Memory B cell (primary cell): Measurements from ENCODE around the gene ENO4.

Source experiments
- ATAC-seq: fragments of 150-1000 bp; cut with Tn5 transposase; 2 replicates; pipeline ENCODE4 v1.10.0; 2021; ENCODE audit warnings: low read depth, mild to moderate bottlenecking, moderate library complexity
- DNase-seq, 2 donors: peaks; one replicate each; pipeline ENCODE4 v3.0.0; 2022; ENCODE audit warnings: low spot score in 2 of 2
- H3K27ac Mint-ChIP-seq: one replicate; pipeline ENCODE4 v1.8.0; 2022; ENCODE audit warnings: mild to moderate bottlenecking, moderate library complexity, mixed read lengths
- H3K27me3 Mint-ChIP-seq: one replicate; pipeline ENCODE4 v1.8.0; 2022; ENCODE audit warnings: mixed read lengths
- H3K36me3 Mint-ChIP-seq: one replicate; pipeline ENCODE4 v1.8.0; 2022; ENCODE audit warnings: mild to moderate bottlenecking, mixed read lengths
- H3K4me1 Mint-ChIP-seq: one replicate; pipeline ENCODE4 v1.8.0; 2022; ENCODE audit warnings: mixed read lengths
- H3K4me3 Mint-ChIP-seq: one replicate; pipeline ENCODE4 v1.8.0; 2022; ENCODE audit warnings: mild to moderate bottlenecking, moderate library complexity, mixed read lengths
- H3K9me3 Mint-ChIP-seq: one replicate; pipeline ENCODE4 v1.8.0; 2022; ENCODE audit warnings: mixed read lengths

The ENO4 gene, protein sequence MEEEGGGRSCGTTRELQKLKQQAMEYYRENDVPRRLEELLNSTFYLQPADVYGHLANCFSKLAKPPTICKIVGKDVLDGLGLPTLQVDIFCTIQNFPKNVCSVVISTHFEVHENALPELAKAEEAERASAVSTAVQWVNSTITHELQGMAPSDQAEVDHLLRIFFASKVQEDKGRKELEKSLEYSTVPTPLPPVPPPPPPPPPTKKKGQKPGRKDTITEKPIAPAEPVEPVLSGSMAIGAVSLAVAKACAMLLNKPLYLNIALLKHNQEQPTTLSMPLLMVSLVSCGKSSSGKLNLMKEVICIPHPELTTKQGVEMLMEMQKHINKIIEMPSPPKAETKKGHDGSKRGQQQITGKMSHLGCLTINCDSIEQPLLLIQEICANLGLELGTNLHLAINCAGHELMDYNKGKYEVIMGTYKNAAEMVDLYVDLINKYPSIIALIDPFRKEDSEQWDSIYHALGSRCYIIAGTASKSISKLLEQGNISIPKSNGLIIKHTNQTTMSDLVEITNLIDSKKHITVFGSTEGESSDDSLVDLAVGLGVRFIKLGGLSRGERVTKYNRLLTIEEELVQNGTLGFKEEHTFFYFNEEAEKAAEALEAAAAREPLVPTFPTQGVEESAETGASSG

DNA sequence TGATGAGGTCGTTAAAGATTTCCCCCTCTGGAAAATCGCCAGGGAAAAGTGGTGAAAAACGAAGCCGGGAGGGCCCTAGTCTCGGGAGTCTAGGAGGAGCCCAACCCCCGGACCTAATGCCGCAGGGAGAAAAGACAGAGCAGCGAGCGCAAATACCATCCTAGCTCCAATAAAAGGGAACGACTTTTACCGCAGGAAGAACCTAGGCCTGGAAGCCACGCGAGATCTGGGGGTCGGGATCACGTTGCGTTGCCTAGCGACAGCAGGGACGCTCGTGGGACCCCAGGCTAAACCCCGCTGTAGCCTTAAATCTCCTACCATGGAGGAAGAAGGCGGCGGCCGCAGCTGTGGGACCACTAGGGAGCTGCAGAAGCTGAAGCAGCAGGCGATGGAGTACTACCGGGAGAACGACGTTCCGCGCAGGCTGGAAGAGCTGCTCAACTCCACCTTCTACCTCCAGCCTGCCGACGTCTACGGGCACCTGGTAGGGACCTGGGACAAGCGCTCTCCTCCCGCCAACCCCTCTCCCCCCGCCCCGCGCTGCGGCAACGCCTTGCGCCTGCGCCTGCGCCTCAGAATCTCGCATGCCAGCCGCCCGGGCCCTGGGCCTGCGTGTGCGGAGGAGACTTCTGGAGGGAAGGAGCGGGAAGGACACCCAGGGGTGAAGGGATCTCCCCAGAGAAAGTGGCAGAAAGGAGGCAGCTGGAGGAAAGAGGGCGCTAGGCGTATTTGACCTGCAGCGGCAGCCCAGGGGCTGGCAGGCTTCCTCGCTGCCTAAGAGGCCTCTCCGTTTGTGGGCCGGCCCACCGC, at the start of gene ENO4:
ENO4 (plus strand) TSS at position 252 of the 810 bp plus-strand sequence; CDS start at position 320, 68 bp downstream.
- Mint-ChIP-seq H3K4me1 (peaks cover 36% of the 10 kb centered on the region), H3K4me3 (peak within 1 kb of the TSS; percentile 81), H3K36me3 (peaks cover 2% of the 10 kb centered on the region), H3K9me3 (no peaks in the 10 kb centered on the region), H3K27me3 (no peaks in the 10 kb centered on the region), H3K27ac (peak within 1 kb of the TSS; percentile 97)
- peak; percentile 52 to 61 for DNase-seq
- ATAC-seq, result peak; percentile 40

DNA sequence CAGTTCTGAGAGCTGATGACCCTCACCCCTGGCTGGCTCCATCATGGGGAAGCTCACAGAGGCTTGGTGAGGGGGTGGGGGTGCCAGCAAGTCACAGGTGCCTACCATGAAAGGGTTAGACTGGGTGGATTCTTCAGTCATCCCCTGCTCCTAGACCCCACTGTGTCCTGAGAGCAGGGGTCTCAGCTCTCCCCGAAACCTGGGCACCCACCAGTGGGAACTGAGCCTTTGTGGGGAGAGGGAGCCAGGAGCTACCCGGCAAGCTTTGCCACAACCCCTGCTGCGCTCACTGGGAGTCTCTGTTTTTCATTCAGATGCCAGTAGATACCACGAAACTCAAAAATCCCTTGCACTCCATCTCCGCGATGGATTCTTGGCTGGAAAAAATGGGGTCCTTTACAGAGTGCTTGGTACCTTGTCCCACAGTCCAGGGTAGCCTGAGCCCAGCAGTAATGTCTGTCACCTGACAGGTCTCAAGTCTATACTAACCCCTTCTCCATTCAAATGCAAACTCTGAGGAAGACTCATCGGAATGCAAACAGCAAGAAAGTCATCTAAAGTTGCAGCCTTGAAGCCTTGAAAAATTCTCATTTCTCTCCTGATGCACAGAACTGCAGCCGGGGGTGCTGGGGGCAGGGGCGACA, 48.9 kb upstream of the ENO4 start:
- DNase-seq, result no peak
- Mint-ChIP-seq H3K27ac (no peak overlapping the region), H3K27me3 (peaks cover 15% of the 10 kb centered on the region), H3K4me1 (no peaks in the 10 kb centered on the region), H3K4me3 (no peak overlapping the region), H3K9me3 (no peaks in the 10 kb centered on the region), H3K36me3 (no peaks in the 10 kb centered on the region)
- ATAC-seq, result no peak

DNA sequence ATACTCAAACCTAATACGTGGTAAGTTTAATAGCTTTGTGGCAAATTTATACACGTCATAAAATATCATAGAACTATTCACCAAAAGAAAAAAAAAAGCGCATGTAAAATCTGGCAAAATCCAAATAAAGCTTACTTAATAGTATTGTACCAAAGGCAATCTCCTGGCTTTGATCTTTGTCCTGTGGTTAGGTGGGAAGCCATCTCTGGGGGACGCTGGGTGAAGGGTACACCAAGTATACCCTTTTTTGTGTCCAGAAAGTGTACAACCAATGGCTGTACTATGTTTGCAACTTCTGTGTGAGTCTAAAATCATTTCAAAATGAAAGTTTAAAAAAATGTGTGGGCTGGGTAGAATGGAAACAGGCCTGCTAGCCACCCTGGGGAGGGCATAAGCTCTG, 47.6 kb upstream of the ENO4 start:
- no peak overlapping the region for H3K27ac Mint-ChIP-seq
- DNase-seq, result no peak
- no peaks in the 10 kb centered on the region for H3K9me3 Mint-ChIP-seq
- no peaks in the 10 kb centered on the region for H3K36me3 Mint-ChIP-seq
- ATAC-seq, result no peak
- no peaks in the 10 kb centered on the region for H3K4me1 Mint-ChIP-seq
- H3K27me3 Mint-ChIP-seq, result peaks cover 15% of the 10 kb centered on the region
- H3K4me3 Mint-ChIP-seq, result no peak overlapping the region

DNA sequence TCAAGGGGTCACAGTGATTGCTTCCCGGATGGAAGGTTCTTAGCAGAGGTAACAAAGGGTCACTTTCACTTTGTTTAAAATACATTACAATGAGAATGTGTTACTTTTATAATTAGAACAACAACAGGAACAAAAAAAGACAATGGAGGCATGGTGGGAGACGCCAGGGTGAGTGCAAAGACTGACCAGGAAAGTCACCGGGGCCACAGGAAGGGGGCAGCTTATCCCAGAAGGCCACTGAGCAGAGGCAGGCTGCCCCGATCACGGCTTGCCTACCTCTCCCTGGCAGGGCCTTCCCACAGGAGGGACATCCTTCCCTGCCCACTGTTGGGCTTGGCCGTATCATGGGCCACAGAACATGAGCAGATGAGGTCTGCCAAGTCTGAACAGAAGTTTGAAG, 46.8 kb upstream of the ENO4 start:
- no peaks in the 10 kb centered on the region for H3K9me3 Mint-ChIP-seq
- ATAC-seq (no peak), DNase-seq (no peak)
- H3K36me3 Mint-ChIP-seq, result no peaks in the 10 kb centered on the region
- no peak overlapping the region for H3K27ac Mint-ChIP-seq
- H3K27me3 Mint-ChIP-seq, result peaks cover 17% of the 10 kb centered on the region
- no peaks in the 10 kb centered on the region for H3K4me1 Mint-ChIP-seq
- no peak overlapping the region for H3K4me3 Mint-ChIP-seq

DNA sequence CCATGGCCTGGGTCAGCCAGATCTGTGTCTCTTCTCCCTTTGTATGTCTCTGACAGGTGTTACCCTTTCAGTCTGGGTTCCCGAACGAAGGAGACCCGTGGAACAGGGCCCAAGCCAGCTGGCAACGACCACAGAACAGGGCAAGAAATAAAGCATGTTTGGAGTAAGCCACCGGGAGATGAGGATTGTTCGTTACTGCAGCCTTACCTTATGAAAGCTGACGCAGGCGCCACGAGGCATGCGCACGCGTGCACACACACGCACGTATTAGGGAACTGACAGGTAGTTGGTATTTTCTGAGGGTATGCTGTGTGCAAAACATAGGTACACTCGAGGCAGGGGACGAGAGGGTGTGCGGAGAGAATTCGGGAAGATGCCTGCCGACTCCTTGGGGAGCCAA, 46.4 kb upstream of the ENO4 start:
- Mint-ChIP-seq H3K27me3 (peaks cover 13% of the 10 kb centered on the region), H3K4me3 (no peak overlapping the region), H3K4me1 (no peaks in the 10 kb centered on the region), H3K9me3 (no peaks in the 10 kb centered on the region), H3K27ac (no peak overlapping the region), H3K36me3 (no peaks in the 10 kb centered on the region)
- DNase-seq (no peak), ATAC-seq (no peak)

DNA sequence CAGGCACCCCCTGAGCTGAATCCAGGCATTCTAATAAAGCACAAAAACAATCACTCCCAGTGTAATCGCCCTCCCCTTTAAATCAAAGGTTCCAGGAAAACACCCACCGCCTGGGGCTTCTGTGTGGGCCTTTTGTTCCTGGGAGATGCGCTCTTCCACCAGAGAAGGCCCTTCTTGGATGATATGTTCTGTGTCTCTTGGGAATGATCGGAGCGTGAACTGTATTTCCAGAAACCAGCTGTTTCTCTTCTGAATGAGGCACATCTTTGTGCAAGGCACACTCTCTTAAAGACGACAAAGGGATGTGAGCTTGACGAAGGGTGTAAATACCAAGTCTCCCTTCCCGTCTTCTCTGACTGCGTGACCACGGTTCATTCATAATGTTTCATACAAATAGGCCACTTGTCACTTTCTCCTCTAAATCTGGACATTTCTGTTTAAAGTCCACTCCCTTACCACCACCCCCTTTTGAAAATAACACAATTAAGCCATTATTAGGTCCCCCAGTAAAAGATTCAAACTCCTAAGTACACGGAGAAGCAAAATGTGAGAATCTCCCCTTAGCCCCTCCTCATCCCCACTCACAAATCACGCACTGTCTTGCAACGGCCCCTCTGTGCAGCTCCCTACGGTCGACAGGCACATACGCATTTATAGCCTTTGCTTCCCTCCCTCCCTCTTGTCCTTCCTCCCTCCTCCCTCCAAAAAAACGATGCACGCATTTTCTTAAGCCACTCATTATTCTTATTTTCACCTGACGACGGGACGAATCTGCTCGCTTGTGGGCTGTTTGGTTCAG, 45.6 kb upstream of the ENO4 start:
- H3K27ac Mint-ChIP-seq, result no peak overlapping the region
- H3K27me3 Mint-ChIP-seq, result peaks cover 12% of the 10 kb centered on the region
- H3K4me3 Mint-ChIP-seq, result no peak overlapping the region
- H3K4me1 Mint-ChIP-seq, result no peaks in the 10 kb centered on the region
- no peaks in the 10 kb centered on the region for H3K9me3 Mint-ChIP-seq
- ATAC-seq (no peak), DNase-seq (no peak)
- no peaks in the 10 kb centered on the region for H3K36me3 Mint-ChIP-seq

DNA sequence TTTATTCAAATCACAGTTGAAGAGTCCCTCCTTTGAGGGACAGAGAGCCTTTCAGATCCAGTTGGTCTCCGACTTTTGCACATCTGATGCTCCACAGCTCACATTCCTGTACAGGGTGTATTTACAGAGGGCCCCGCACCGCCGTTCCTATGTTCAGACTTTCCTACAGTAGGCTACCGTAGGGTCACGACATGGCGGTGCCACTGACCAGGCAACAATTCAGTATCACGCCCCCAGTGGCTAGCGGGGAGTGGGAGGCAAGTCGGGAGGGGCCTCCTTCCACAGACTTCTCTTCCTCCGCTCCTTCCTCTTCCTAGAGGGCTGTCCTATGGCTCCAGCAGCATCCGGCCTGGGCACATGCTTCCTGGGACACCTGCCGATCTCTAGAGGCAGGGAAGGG, 40.6 kb upstream of the ENO4 start:
- Mint-ChIP-seq H3K27me3 (peaks cover 10% of the 10 kb centered on the region), H3K4me3 (no peak overlapping the region), H3K4me1 (no peaks in the 10 kb centered on the region), H3K27ac (no peak overlapping the region), H3K9me3 (no peaks in the 10 kb centered on the region), H3K36me3 (no peaks in the 10 kb centered on the region)
- ATAC-seq, result no peak
- DNase-seq, result no peak

DNA sequence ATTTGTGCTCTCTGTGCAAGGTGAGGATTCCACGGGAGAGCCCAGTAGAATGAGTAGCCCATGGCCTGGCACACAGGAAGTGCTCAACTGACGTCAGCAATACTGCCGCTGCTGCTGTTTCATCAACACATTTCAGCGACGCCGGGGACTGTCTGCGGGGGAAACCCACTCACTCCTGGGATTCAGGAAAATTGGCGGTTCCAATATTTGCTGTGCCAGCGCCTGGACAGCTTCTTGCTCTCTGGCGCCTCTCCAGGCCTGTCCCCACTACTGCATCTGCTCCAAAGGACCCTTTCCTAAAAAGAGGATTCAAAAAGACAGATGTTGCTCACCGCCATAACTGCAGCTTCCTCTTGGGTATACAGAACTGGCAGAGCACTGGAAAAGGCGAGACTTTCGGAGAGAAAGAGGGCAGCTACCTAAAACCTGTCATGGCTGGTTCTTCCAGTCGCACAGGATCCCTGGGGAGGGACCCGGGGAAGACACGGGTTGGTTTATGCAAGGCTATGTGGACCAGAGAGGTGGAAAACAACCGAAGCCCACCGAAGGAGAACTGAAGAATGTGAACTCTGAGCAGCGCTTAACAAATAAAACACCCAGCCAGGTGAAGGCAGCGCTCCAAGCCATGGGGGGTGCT, 39.7 kb upstream of the ENO4 start:
- no peak overlapping the region for H3K4me3 Mint-ChIP-seq

DNA sequence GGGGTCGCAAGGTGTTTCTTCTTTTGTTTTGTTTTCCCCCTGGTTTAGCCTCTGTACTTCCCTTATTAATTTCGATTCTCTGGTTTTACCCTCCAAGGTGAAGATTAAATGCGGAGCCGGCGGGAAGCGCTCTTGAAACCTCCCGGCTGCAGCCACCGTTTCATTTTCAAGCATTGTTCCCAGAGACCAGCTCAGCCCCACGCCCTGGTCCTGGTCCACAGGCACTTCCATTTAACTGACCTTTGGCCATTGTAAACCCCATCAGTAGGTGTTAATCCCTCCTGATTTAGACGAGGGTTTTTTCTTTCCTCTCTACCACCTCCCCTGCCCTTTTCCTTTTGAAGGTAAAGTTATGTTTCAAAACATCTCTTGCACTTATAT, 39.2 kb upstream of the ENO4 start:
- peaks cover 10% of the 10 kb centered on the region for H3K27me3 Mint-ChIP-seq
- ATAC-seq (no peak), DNase-seq (no peak)
- H3K27ac Mint-ChIP-seq, result no peak overlapping the region
- no peak overlapping the region for H3K4me3 Mint-ChIP-seq
- no peaks in the 10 kb centered on the region for H3K36me3 Mint-ChIP-seq
- H3K9me3 Mint-ChIP-seq, result no peaks in the 10 kb centered on the region
- no peaks in the 10 kb centered on the region for H3K4me1 Mint-ChIP-seq

More for the DNA sequence above, 39.7 kb upstream of the ENO4 start:
- Mint-ChIP-seq H3K36me3 (no peaks in the 10 kb centered on the region), H3K27ac (no peak overlapping the region), H3K27me3 (peaks cover 10% of the 10 kb centered on the region), H3K4me1 (no peaks in the 10 kb centered on the region), H3K9me3 (no peaks in the 10 kb centered on the region)
- ATAC-seq (no peak), DNase-seq (no peak)

DNA sequence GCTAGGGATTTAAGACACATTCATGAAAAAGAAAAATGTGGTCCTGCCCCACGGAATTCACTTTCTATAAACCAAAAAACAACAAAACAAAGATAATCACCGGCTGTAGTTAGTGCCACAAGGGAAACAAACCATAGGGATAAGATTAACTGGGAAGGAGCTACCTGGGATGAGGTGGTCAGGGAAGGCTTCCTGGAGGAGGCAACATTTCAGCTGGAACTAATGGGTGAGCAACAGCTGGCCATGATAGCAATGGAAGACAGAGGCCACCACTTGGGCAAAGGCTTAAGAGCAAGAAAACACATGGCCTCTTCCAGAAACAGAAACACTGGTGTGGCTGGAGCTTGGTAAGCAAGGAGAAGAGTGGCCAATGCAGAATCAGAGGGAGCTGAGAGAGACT, 38.4 kb upstream of the ENO4 start:
- ATAC-seq (no peak), DNase-seq (no peak)
- Mint-ChIP-seq H3K27ac (no peak overlapping the region), H3K36me3 (no peaks in the 10 kb centered on the region), H3K9me3 (no peaks in the 10 kb centered on the region), H3K4me1 (no peaks in the 10 kb centered on the region), H3K27me3 (peaks cover 10% of the 10 kb centered on the region), H3K4me3 (no peak overlapping the region)

DNA sequence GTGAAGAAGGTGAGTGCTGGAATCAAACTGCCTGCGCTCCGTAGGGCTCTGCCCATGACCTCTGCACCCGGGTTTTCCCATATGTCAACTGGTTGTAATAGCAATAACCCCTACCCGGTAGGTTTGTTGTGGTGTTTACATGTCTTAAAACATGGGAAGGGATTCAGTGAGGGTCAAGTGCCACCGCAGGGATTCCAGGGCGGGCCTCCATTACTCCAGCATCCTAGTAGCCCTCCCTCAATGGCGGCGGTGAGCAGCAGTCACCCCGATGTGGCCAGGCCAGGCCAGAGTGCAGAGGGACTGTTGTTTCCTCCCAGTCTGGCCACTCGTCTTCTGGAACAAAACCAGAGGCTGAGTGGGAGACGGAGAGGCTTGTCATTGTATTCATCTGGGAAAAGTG, 37.6 kb upstream of the ENO4 start:
- Mint-ChIP-seq H3K4me3 (no peak overlapping the region), H3K27me3 (peaks cover 10% of the 10 kb centered on the region), H3K36me3 (no peaks in the 10 kb centered on the region), H3K4me1 (no peaks in the 10 kb centered on the region), H3K9me3 (no peaks in the 10 kb centered on the region), H3K27ac (no peak overlapping the region)
- DNase-seq (no peak), ATAC-seq (no peak)

DNA sequence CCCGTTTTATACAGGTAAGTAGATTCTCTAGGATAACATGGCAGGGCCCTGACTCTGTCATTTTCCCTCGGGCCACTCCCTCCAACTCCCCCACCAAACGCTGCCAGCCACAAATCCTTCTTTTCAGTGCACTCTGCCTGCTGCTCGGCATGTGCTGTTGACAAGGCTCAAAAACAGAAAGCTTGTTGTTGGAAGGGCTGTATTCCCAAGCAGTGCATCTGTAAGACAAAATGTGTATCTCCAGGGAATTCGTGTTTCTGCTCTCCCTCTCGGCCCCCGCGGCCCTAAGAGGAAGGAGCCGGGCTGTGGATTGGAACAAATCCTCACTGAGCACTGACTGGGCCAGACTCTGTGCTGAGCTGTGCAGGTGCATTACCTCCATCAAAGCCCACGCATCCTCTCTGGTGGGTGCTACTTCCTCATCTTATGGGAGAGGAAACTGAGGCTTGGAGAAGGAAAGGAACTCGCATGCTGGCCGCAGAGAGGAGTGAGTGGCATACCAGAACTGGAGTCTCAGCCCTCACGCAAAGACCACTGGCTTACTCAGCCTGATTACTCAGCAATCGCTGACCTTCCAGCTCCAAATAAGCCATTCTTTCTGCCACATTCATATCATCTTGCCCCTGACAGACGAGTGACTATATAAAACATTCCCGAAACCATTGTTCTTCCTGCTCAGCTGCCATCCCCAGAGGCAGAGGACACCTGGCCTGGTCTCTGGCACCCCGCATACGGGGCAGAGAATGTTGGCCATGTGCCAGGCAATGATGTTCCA, 33.5 kb upstream of the ENO4 start:
- Mint-ChIP-seq H3K9me3 (peaks cover under 1% of the 10 kb centered on the region), H3K27ac (no peak overlapping the region), H3K4me3 (no peak overlapping the region), H3K36me3 (peaks cover 5% of the 10 kb centered on the region), H3K27me3 (peaks cover 7% of the 10 kb centered on the region), H3K4me1 (no peaks in the 10 kb centered on the region)
- no peak for ATAC-seq
- DNase-seq, result no peak
